ENCODE data around the gene LOXL4.

The LOXL4 gene

DNA sequence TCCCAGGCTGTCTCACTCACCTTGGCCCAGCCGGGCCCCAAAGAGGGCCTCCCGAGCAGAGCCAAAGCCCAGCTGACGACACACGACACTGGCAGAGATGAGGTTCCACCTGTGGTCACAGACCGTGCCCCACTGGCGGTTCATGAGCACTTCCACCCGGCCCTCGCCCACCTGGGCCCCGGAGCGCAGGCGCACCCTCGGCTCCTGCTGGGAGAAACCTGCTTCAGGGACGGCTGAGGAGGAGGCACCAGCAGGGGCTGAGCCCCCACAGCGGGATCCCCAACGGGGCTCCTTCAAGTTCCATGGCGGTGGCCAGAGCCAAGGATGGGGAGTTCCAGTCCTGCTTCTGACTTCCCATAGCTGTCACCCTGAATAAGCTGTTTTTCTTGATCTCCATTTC, 10.0 kb downstream of the LOXL4 start:
- no peak overlapping the region for H3K4me3 ChIP-seq (ENCODE audit: low read depth, low read length)
- DNase-seq (ENCODE audit: low read depth), result no peak
- TF ChIP-seq MYC (IDR thresholded peaks at IDR 0.05; ENCODE audit: low read depth, low read length), result no peak
- no peak for TF ChIP-seq POLR2A (IDR thresholded peaks at IDR 0.05; ENCODE audit: extremely low read depth, insufficient read length)
- TF ChIP-seq, protein P1, sequence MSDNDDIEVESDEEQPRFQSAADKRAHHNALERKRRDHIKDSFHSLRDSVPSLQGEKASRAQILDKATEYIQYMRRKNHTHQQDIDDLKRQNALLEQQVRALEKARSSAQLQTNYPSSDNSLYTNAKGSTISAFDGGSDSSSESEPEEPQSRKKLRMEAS (IDR thresholded peaks at IDR 0.05; ENCODE audit: low read depth, low read length), result no peak
- TF ChIP-seq, protein P2, sequence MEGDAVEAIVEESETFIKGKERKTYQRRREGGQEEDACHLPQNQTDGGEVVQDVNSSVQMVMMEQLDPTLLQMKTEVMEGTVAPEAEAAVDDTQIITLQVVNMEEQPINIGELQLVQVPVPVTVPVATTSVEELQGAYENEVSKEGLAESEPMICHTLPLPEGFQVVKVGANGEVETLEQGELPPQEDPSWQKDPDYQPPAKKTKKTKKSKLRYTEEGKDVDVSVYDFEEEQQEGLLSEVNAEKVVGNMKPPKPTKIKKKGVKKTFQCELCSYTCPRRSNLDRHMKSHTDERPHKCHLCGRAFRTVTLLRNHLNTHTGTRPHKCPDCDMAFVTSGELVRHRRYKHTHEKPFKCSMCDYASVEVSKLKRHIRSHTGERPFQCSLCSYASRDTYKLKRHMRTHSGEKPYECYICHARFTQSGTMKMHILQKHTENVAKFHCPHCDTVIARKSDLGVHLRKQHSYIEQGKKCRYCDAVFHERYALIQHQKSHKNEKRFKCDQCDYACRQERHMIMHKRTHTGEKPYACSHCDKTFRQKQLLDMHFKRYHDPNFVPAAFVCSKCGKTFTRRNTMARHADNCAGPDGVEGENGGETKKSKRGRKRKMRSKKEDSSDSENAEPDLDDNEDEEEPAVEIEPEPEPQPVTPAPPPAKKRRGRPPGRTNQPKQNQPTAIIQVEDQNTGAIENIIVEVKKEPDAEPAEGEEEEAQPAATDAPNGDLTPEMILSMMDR (IDR thresholded peaks at IDR 0.05; ENCODE audit: low read depth, low read length), result no peak

DNA sequence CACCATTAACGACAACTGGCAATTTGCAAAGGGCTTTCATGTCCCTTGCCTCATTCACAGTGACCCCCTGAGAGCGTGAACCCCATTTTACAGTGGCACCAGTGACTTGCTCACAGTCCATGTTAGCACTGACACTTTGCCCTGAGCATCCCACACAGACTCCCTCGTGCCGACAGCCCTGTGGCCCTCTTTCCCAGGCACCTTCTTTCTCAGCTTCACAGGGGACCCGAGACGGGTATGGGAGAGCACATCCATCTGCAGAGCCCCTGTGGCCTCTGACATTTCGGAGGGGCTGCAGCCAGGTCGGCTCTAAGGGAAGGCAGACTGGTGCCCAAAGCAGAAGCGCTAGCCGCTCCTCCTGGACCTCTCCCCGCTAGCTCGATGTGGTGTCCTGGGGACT, 10.8 kb downstream of the LOXL4 start:
- no peak for DNase-seq (ENCODE audit: low read depth)
- no peak for TF ChIP-seq MYC (IDR thresholded peaks at IDR 0.05; ENCODE audit: low read depth, low read length)
- TF ChIP-seq POLR2A (IDR thresholded peaks at IDR 0.05; ENCODE audit: extremely low read depth, insufficient read length), result no peak
- TF ChIP-seq, protein P1 (IDR thresholded peaks at IDR 0.05; ENCODE audit: low read depth, low read length), result no peak
- TF ChIP-seq, protein P2 (IDR thresholded peaks at IDR 0.05; ENCODE audit: low read depth, low read length), result no peak
- no peak overlapping the region for H3K4me3 ChIP-seq (ENCODE audit: low read depth, low read length)

DNA sequence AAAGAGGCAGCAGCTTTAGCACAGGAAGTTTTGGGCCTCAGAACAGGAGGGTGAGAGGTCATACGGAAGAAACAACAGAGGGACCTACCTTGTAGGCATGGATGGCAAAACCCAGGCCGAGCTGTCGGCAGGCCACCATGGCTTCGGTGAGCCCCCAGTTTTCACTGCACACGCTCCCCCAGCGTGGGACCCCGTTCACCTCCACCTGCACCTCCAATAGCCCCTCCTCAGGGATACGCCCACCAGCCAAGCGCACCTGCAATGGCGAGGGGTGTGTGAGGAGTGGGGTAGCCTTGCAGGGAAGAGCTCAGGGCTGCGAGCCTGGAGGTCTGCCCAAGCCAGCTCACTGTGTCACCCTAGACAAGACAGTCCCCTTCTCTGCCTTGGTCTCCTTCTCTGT, 11.3 kb downstream of the LOXL4 start:
- no peak for DNase-seq (ENCODE audit: low read depth)
- H3K4me3 ChIP-seq (ENCODE audit: low read depth, low read length), result no peak overlapping the region
- TF ChIP-seq MYC (IDR thresholded peaks at IDR 0.05; ENCODE audit: low read depth, low read length), result no peak
- no peak for TF ChIP-seq POLR2A (IDR thresholded peaks at IDR 0.05; ENCODE audit: extremely low read depth, insufficient read length)
- TF ChIP-seq, protein P1 (IDR thresholded peaks at IDR 0.05; ENCODE audit: low read depth, low read length), result no peak
- TF ChIP-seq, protein P2 (IDR thresholded peaks at IDR 0.05; ENCODE audit: low read depth, low read length), result no peak

DNA sequence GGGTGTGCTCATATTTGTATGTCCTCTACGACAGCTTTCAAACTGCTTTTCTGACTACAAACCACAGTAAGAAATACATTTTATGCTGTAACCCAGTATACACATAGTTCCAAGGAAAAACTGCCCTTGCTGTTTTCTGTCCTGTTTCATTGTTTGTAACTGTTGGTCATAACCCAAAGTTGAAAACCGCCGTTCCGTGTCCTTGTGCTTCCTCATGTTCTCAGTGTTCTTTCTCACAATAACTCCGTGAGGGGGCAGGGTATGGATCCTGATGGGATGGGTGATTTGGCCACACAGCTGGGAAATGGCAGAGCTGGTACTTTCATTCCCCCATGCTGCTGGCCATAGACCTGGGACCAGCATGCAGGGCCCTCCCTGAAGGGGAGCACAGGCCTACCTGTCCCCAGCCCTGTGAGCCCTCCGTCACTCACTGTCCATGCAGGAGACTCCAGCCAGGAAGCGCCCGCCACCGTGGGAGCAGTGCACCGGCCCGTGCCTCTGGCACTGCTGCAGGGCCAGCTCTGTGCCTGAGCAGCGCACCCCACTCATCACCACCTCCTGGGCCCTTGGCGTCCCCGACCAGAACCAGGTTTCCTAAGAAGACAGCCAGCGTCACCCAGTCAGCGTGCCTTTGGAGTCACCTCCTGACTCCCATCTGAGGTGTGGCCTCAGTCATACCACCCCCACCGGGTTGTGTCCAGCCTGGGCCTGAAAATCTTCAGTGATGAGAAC, 12.7 kb downstream of the LOXL4 start:
- H3K4me3 ChIP-seq (ENCODE audit: low read depth, low read length), result no peak overlapping the region
- DNase-seq (ENCODE audit: low read depth), result no peak
- no peak for TF ChIP-seq MYC (IDR thresholded peaks at IDR 0.05; ENCODE audit: low read depth, low read length)
- TF ChIP-seq, protein P1 (IDR thresholded peaks at IDR 0.05; ENCODE audit: low read depth, low read length), result no peak
- no peak for TF ChIP-seq POLR2A (IDR thresholded peaks at IDR 0.05; ENCODE audit: extremely low read depth, insufficient read length)
- TF ChIP-seq, protein P2 (IDR thresholded peaks at IDR 0.05; ENCODE audit: low read depth, low read length), result no peak

DNA sequence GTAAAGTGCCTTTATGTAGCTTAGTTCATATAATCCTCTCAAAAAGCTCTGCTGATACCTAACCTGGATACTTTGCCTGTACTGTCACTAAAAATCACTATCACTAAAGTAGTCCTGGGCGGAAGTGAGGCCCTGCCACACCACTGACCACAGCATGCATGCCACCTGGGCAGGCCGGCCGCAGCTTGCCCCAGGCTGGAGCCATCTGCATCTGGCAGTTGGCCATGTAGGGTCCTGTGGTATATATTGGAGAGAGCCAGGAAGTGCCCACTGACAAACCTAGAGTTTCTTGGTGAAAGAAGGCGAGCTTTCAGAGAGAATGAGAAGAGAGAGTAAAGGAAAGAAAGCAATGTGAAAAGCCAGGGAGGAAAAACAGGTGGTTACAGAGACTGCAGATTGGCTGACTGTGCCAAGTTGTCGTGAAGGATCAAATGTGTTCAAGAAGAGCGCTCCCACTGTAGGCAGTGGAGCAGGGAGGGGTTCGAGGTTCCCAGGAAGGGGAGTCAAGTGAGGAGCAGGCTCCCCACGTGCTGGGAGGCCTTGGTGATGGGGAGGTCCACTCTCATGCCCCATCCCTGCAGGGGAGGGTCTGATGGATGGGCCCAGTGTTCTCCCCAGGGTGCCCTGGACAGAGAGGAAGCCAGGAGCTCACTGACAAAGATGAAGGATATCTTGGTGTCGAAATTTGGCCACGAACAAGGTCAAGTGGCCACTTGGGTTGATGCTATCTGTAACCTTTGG, 13.6 kb downstream of the LOXL4 start:
- H3K4me3 ChIP-seq (ENCODE audit: low read depth, low read length), result no peak overlapping the region
- no peak for DNase-seq (ENCODE audit: low read depth)
- TF ChIP-seq POLR2A (IDR thresholded peaks at IDR 0.05; ENCODE audit: extremely low read depth, insufficient read length) (no peak), MYC (IDR thresholded peaks at IDR 0.05; ENCODE audit: low read depth, low read length) (no peak)
- TF ChIP-seq, protein P2 (IDR thresholded peaks at IDR 0.05; ENCODE audit: low read depth, low read length), result no peak
- TF ChIP-seq, protein P1 (IDR thresholded peaks at IDR 0.05; ENCODE audit: low read depth, low read length), result no peak

Measured in NB4 (cell line).